Fibroblast of lung (primary cell): ENCODE results near the gene APP. TPM values are rescaled to one million over a fixed set of nuclear protein-coding genes. Genes with fewer than 3 reads are reported as not detected.

Experiments used
- DNase-seq, 2 donors: peaks; one replicate each; pipeline versions ENCODE4 v3.0.0 to v3.0.0-alpha.2; 2010; ENCODE audit warnings: low read depth in 2 of 2
- H2AFZ ChIP-seq: 2 replicates; pipeline ENCODE4 v1.5.1; 2012; ENCODE audit warnings: low read length, control low read depth, inconsistent platforms
- H3K27ac ChIP-seq: 2 replicates; pipeline ENCODE4 v1.5.1; 2011; ENCODE audit warnings: low read length, control low read depth; ENCODE audit not compliant: insufficient read depth
- H3K27me3 ChIP-seq: 2 replicates; pipeline ENCODE4 v1.5.1; 2011; ENCODE audit warnings: mild to moderate bottlenecking, low read length; ENCODE audit not compliant: control insufficient read depth, insufficient read depth
- H3K36me3 ChIP-seq: 2 replicates; pipeline ENCODE4 v1.5.1; 2011; ENCODE audit warnings: low read length; ENCODE audit not compliant: control insufficient read depth, insufficient read depth
- H3K4me1 ChIP-seq: 2 replicates; pipeline ENCODE4 v1.5.1; 2011; ENCODE audit warnings: low read length; ENCODE audit not compliant: control insufficient read depth, insufficient read depth; ENCODE audit errors: extremely low read depth
- H3K4me2 ChIP-seq: 2 replicates; pipeline ENCODE4 v1.5.1; 2011; ENCODE audit warnings: low read length, control low read depth; ENCODE audit not compliant: insufficient read depth; ENCODE audit errors: extremely low read depth
- H3K4me3 ChIP-seq, 4 experiments: fragments of 200-600 bp in 1 of 4; sonication (generic) in 1 of 4; replicated peaks in 1 of 4; 2 replicates each; pipeline ENCODE4 v1.5.1; 2011 to 2016; ENCODE audit warnings: low read length in 4 of 4, low read depth in 3 of 4, mild to moderate bottlenecking in 3 of 4, control low read depth in 2 of 4, inconsistent platforms in 1 of 4, mixed read lengths in 1 of 4; ENCODE audit not compliant: insufficient read depth in 1 of 4; ENCODE audit errors: control extremely low read depth in 1 of 4
- H3K79me2 ChIP-seq: 2 replicates; pipeline ENCODE4 v1.5.1; 2012; ENCODE audit warnings: mild to moderate bottlenecking, low read length, inconsistent platforms; ENCODE audit not compliant: control insufficient read depth, insufficient read depth
- H3K9ac ChIP-seq: 2 replicates; pipeline ENCODE4 v1.5.1; 2011; ENCODE audit warnings: mild to moderate bottlenecking, low read length, control low read depth; ENCODE audit not compliant: insufficient read depth
- H3K9me3 ChIP-seq: 2 replicates; pipeline ENCODE4 v1.5.1; 2012; ENCODE audit warnings: low read depth, low read length; ENCODE audit not compliant: control insufficient read depth, insufficient read depth
- H4K20me1 ChIP-seq: 2 replicates; pipeline ENCODE4 v1.5.1; 2011; ENCODE audit warnings: low read length; ENCODE audit not compliant: control insufficient read depth, insufficient read depth; ENCODE audit errors: extremely low read depth
- CTCF ChIP-seq, 2 donors: IDR thresholded peaks in 1 of 2; conservative IDR thresholded peaks in 1 of 2; 1 replicate in 1 of 2; 2 replicates in 1 of 2; pipeline ENCODE4 v1.5.1; 2011 to 2012; ENCODE audit warnings: low read length in 2 of 2, control low read depth in 1 of 2, inconsistent platforms in 1 of 2, low read depth in 1 of 2, mild to moderate bottlenecking in 1 of 2
- EZH2 ChIP-seq: IDR thresholded peaks from 2 replicates; pipeline ENCODE4 v1.5.1; 2012; ENCODE audit warnings: low read length, control low read depth, mild to moderate bottlenecking; ENCODE audit errors: missing control alignments
- polyA plus RNA-seq, 2 donors: library from polyadenylated mRNA; depleted of rRNA in 1 of 2; stranded (reverse) in 1 of 2; unstranded in 1 of 2; fragments of >200 nt; gene quantifications; 2 replicates each; pipeline ENCODE4 v1.2.1, GENCODE V29; 2011 to 2012; ENCODE audit warnings: missing spikeins in 1 of 2
- total RNA-seq: library from RNA; depleted of rRNA; stranded (reverse); fragments of >200 nt; gene quantifications from 2 replicates; pipeline ENCODE4 v1.2.1, GENCODE V29; 2014

The APP gene
- total and polyA plus RNA-seq, 2 donors (not counting 1 experiment from before 2014, with no cell fraction given) = 633 to 1,088 TPM

- Histone ChIP-seq H3K36me3 (peaks cover 2% of the 10 kb centered on the region), H3K4me3 (no peak overlapping the region), H3K9me3 (no peaks in the 10 kb centered on the region), H3K79me2 (peaks cover 1% of the 10 kb centered on the region), H3K4me1 (no peaks in the 10 kb centered on the region), H4K20me1 (no peaks in the 10 kb centered on the region), H3K9ac (no peak overlapping the region), H3K4me2 (no peak overlapping the region), H2AFZ (no peak overlapping the region), H3K27me3 (no peaks in the 10 kb centered on the region), H3K27ac (no peak overlapping the region)
- no peak for TF ChIP-seq EZH2
- TF ChIP-seq CTCF (conservative IDR thresholded peaks at IDR 0.05 in 1 of 2, IDR thresholded peaks at IDR 0.05 in 1 of 2; ENCODE audit: low read depth in 1 of 2, low read length in 2 of 2) = no peak
- no peak for DNase-seq
Measured at GRCh38 chr21:26049803-26050202, 120.8 kb downstream of the APP start.

- H3K79me2 ChIP-seq = no peaks in the 10 kb centered on the region
- H3K36me3 ChIP-seq = peaks cover 2% of the 10 kb centered on the region
- H2AFZ ChIP-seq = no peak overlapping the region
- no peak for DNase-seq
- no peaks in the 10 kb centered on the region for H3K27me3 ChIP-seq
- no peak overlapping the region for H3K4me3 ChIP-seq
- H3K9ac ChIP-seq = no peak overlapping the region
- H3K27ac ChIP-seq = no peak overlapping the region
- H3K4me2 ChIP-seq = no peak overlapping the region
- no peaks in the 10 kb centered on the region for H3K9me3 ChIP-seq
- no peaks in the 10 kb centered on the region for H3K4me1 ChIP-seq
- H4K20me1 ChIP-seq = no peaks in the 10 kb centered on the region
- no peak for TF ChIP-seq CTCF (conservative IDR thresholded peaks at IDR 0.05 in 1 of 2, IDR thresholded peaks at IDR 0.05 in 1 of 2; ENCODE audit: low read depth in 1 of 2, low read length in 2 of 2)
- no peak for TF ChIP-seq EZH2
Measured at GRCh38 chr21:26047279-26047967, 123.1 kb downstream of the APP start.

- Histone ChIP-seq H3K79me2 (no peaks in the 10 kb centered on the region), H3K27me3 (no peaks in the 10 kb centered on the region), H3K27ac (no peak overlapping the region), H3K4me1 (no peaks in the 10 kb centered on the region), H3K4me3 (no peak overlapping the region), H3K9ac (no peak overlapping the region), H3K9me3 (no peaks in the 10 kb centered on the region), H4K20me1 (no peaks in the 10 kb centered on the region), H2AFZ (no peak overlapping the region), H3K36me3 (peaks cover 2% of the 10 kb centered on the region), H3K4me2 (no peak overlapping the region)
- DNase-seq = no peak
- no peak for TF ChIP-seq CTCF (conservative IDR thresholded peaks at IDR 0.05 in 1 of 2, IDR thresholded peaks at IDR 0.05 in 1 of 2; ENCODE audit: low read depth in 1 of 2, low read length in 2 of 2)
- no peak for TF ChIP-seq EZH2
Measured at GRCh38 chr21:26043891-26044290, 126.7 kb downstream of the APP start.
